Peyer's patch (tissue), 4 donors: ENCODE measurements around the gene A1CF.
"Not testable (repeated sequence)": the region's sequence is repeated elsewhere in the genome, so short reads cannot be mapped to it uniquely, and the experiment has no call there.

Experiments used
- CTCF ChIP-seq, 6 experiments: fragments of 450-650 bp in 4 of 6; fragments of 200-600 bp in 2 of 6; sonication (generic) in 1 of 6; IDR thresholded peaks; one replicate each; pipeline ENCODE4 v1.5.1; 2017 to 2019; ENCODE audit warnings: antibody characterized with exemption in 6 of 6, mild to moderate bottlenecking in 3 of 6, moderate library complexity in 1 of 6
- POLR2A ChIP-seq, 2 donors: fragments of 450-650 bp; IDR thresholded peaks; one replicate each; pipeline ENCODE4 v1.5.1; 2017; ENCODE audit warnings: antibody characterized with exemption in 2 of 2, mild to moderate bottlenecking in 2 of 2, moderate library complexity in 2 of 2

GRCh38 chr10:50780036-50780435, 105.4 kb downstream of the A1CF start:
- not testable (repeated sequence) for TF ChIP-seq CTCF, POLR2A (IDR thresholded peaks at IDR 0.05)
